ENCODE data around the gene OR51B5. TPM values are rescaled to one million over a fixed set of nuclear protein-coding genes. Genes with fewer than 3 reads are reported as not detected.
"Not testable (repeated sequence)": the region's sequence is repeated elsewhere in the genome, so short reads cannot be mapped to it uniquely, and the experiment has no call there.

Gene OR51B5
- total and polyA plus RNA-seq, 7 donors = 1.3 TPM; not detected in 6

DNA sequence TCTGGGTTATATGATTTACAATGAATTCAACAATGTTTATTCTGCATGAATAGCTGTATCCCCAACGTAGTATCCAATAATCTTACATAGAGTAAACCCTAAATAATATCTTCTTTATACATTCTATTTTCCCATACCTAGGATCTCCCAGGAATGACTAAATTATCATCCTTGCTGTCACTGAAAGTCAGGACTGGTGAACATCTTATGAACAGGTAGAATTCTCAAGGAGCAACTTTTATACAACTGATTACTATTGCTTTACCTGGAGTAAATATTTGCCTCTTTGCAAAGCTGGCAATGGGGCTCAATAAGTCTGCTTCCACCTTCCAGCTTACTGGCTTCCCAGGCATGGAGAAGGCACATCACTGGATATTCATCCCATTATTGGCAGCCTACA, 7.9 kb upstream of the OR51B5 start, which contains the start of gene OR51B6:
TSS of gene OR51B6 (plus strand) at position 301 of the 400 bp plus-strand sequence. CDS start at position 301, 0 bp downstream.
- intact Hi-C loops (cut with DNase I) = no loop called here

GRCh38 chr11:5349550-5349949, 6.2 kb upstream of the OR51B5 start:
- DNase-seq = no peak
- H3K36me3 ChIP-seq = no peaks in the 10 kb centered on the region
- H3K4me1 ChIP-seq = no peaks in the 10 kb centered on the region
- TF ChIP-seq, protein P1, sequence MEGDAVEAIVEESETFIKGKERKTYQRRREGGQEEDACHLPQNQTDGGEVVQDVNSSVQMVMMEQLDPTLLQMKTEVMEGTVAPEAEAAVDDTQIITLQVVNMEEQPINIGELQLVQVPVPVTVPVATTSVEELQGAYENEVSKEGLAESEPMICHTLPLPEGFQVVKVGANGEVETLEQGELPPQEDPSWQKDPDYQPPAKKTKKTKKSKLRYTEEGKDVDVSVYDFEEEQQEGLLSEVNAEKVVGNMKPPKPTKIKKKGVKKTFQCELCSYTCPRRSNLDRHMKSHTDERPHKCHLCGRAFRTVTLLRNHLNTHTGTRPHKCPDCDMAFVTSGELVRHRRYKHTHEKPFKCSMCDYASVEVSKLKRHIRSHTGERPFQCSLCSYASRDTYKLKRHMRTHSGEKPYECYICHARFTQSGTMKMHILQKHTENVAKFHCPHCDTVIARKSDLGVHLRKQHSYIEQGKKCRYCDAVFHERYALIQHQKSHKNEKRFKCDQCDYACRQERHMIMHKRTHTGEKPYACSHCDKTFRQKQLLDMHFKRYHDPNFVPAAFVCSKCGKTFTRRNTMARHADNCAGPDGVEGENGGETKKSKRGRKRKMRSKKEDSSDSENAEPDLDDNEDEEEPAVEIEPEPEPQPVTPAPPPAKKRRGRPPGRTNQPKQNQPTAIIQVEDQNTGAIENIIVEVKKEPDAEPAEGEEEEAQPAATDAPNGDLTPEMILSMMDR (IDR thresholded peaks at IDR 0.05) = no peak
- TF ChIP-seq POLR2AphosphoS5 (IDR thresholded peaks at IDR 0.05) (no peak), EP300 (IDR thresholded peaks at IDR 0.05) (no peak), POLR2A (IDR thresholded peaks at IDR 0.05) (no peak)
- intact Hi-C loops (cut with DNase I) = no loop called here
- H3K4me3 ChIP-seq = no peak overlapping the region
- no peak overlapping the region for H3K27ac ChIP-seq
- no peaks in the 10 kb centered on the region for H3K27me3 ChIP-seq
- no peaks in the 10 kb centered on the region for H3K9me3 ChIP-seq
- 42 to 53% methylated on average over 1 of the region's 1 CpG for WGBS, 2 donors

More for the DNA sequence above, 7.9 kb upstream of the OR51B5 start, which contains the start of gene OR51B6:
- no peak for TF ChIP-seq EP300 (IDR thresholded peaks at IDR 0.05)
- Histone ChIP-seq H3K27ac (no peak within 1 kb of the TSS), H3K27me3 (no peaks in the 10 kb centered on the region), H3K4me3 (no peak within 1 kb of the TSS), H3K36me3 (no peaks in the 10 kb centered on the region), H3K4me1 (no peaks in the 10 kb centered on the region), H3K9me3 (no peaks in the 10 kb centered on the region)
- WGBS, 2 donors = 24 to 55% methylated on average over 1 of the region's 1 CpG
- no peak for DNase-seq

GRCh38 chr11:5348551-5349194, 5.3 kb upstream of the OR51B5 start:
- Histone ChIP-seq H3K4me1 (no peaks in the 10 kb centered on the region), H3K36me3 (no peaks in the 10 kb centered on the region), H3K9me3 (no peaks in the 10 kb centered on the region), H3K27ac (no peak overlapping the region), H3K27me3 (no peaks in the 10 kb centered on the region), H3K4me3 (no peak overlapping the region)
- TF ChIP-seq, protein P1 (IDR thresholded peaks at IDR 0.05) = no peak
- no peak for TF ChIP-seq EP300 (IDR thresholded peaks at IDR 0.05)
- 28 to 60% methylated on average over 3 of the region's 3 CpGs for WGBS, 2 donors
- DNase-seq = no peak
- intact Hi-C loops (cut with DNase I) = no loop called here

DNA sequence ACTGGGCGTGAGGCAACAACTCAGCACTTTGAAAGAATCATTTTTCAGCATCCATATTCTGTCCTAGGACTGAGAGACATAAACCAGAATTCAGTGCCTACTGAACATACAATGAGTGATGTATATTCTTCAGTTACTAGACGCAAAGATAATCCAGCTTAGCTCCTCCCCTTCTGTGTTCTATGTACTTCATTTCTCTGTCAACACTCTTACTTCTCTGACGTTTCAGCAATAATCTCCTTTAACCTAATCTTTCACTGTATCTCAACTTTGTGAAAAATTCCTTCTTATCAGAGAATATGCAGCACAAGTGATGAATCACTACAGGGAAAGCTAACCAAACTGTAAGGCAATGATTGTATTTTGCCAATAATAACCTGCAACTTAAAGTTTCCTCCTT, 2.5 kb upstream of the OR51B5 start:
- no peaks in the 10 kb centered on the region for H3K36me3 ChIP-seq
- DNase-seq = no peak
- H3K27me3 ChIP-seq = no peaks in the 10 kb centered on the region
- TF ChIP-seq EP300 (IDR thresholded peaks at IDR 0.05) = no peak
- TF ChIP-seq, protein P1 (IDR thresholded peaks at IDR 0.05) = no peak
- TF ChIP-seq POLR2AphosphoS5 (IDR thresholded peaks at IDR 0.05) = no peak
- no peak for TF ChIP-seq POLR2A (IDR thresholded peaks at IDR 0.05)
- 58 to 80% methylated on average over 3 of the region's 3 CpGs for WGBS, 2 donors
- no peak overlapping the region for H3K4me3 ChIP-seq
- intact Hi-C loops (cut with DNase I) = no loop called here
- H3K9me3 ChIP-seq = no peaks in the 10 kb centered on the region
- no peak overlapping the region for H3K27ac ChIP-seq
- no peaks in the 10 kb centered on the region for H3K4me1 ChIP-seq

GRCh38 chr11:5339771-5340322, 3.5 kb downstream of the OR51B5 start:
- Histone ChIP-seq H3K4me3 (no peak overlapping the region), H3K27ac (no peak overlapping the region), H3K9me3 (no peaks in the 10 kb centered on the region), H3K36me3 (no peaks in the 10 kb centered on the region), H3K27me3 (no peaks in the 10 kb centered on the region), H3K4me1 (no peaks in the 10 kb centered on the region)
- DNase-seq = no peak
- intact Hi-C loops (cut with DNase I) = no loop called here
- TF ChIP-seq EP300 (IDR thresholded peaks at IDR 0.05) = no peak
- TF ChIP-seq, protein P1 (IDR thresholded peaks at IDR 0.05) = no peak
- TF ChIP-seq POLR2AphosphoS5 (IDR thresholded peaks at IDR 0.05) = no peak
- no peak for TF ChIP-seq POLR2A (IDR thresholded peaks at IDR 0.05)
- 79 to 89% methylated on average over 1 of the region's 1 CpG for WGBS, 2 donors

- H3K27me3 ChIP-seq; intact Hi-C loops (cut with DNase I): not testable (repeated sequence)
- WGBS, 2 donors = 65 to 70% methylated on average over 1 of the region's 1 CpG
Measured at GRCh38 chr11:5337253-5337652, 6.1 kb downstream of the OR51B5 start.

More at GRCh38 chr11:5337253-5337652, 6.1 kb downstream of the OR51B5 start:
- not testable (repeated sequence) for H3K4me3 ChIP-seq, H3K27ac ChIP-seq, H3K9me3 ChIP-seq, H3K36me3 ChIP-seq, H3K4me1 ChIP-seq, DNase-seq

Measured in sigmoid colon (tissue), 7 donors.